Measurements from ENCODE around the gene CHST9. TPM values are rescaled to one million over a fixed set of nuclear protein-coding genes. Genes with fewer than 3 reads are reported as not detected.

The CHST9 gene
- total RNA-seq, 2 donors from 2014 or later = 0.90 to 1.3 TPM

GRCh38 chr18:26863921-26864497 is 321.1 kb downstream of the CHST9 start:
- Histone ChIP-seq H3K27ac (peak overlapping the region; percentile 78 to 79), H3K9me3 (no peaks in the 10 kb centered on the region), H3K4me3 (peak overlapping the region; percentile 42 to 53), H3K4me1 (peaks cover 0 to 24% of the 10 kb centered on the region in 2 donors), H3K27me3 (no peaks in the 10 kb centered on the region), H3K36me3 (no peaks in the 10 kb centered on the region)
- TF ChIP-seq CTCF (IDR thresholded peaks at IDR 0.05) = no peak
- no peak for DNase-seq (ENCODE audit: low spot score)

- no peaks in the 10 kb centered on the region for H3K9me3 ChIP-seq
- peak overlapping the region; percentile 42 to 53 for H3K4me3 ChIP-seq
- no peaks in the 10 kb centered on the region for H3K27me3 ChIP-seq
- H3K4me1 ChIP-seq = peaks cover 0 to 19% of the 10 kb centered on the region in 2 donors
- TF ChIP-seq CTCF (IDR thresholded peaks at IDR 0.05) = no peak
- H3K27ac ChIP-seq = peak overlapping the region; percentile 78 to 79
- DNase-seq (ENCODE audit: low spot score) = peak; percentile 63
- no peaks in the 10 kb centered on the region for H3K36me3 ChIP-seq
Observed at GRCh38 chr18:26863122-26863879, 321.8 kb downstream of the CHST9 start.

- Histone ChIP-seq H3K4me1 (peaks cover 0 to 19% of the 10 kb centered on the region in 2 donors), H3K36me3 (no peaks in the 10 kb centered on the region), H3K9me3 (no peaks in the 10 kb centered on the region), H3K4me3 (no peak overlapping the region), H3K27ac (no peak overlapping the region), H3K27me3 (no peaks in the 10 kb centered on the region)
- TF ChIP-seq CTCF (IDR thresholded peaks at IDR 0.05) = no peak
- DNase-seq (ENCODE audit: low spot score) = no peak
Observed at GRCh38 chr18:26862084-26862483, 323.0 kb downstream of the CHST9 start.

Data from right atrium auricular region (tissue), 2 donors.